Fibroblast of villous mesenchyme (primary cell): ENCODE data around the gene FOXN1. TPM values are rescaled to one million over a fixed set of nuclear protein-coding genes. Genes with fewer than 3 reads are reported as not detected.
"Not testable (repeated sequence)": the region's sequence is repeated elsewhere in the genome, so short reads cannot be mapped to it uniquely, and the experiment has no call there.

Source experiments
- DNase-seq: peaks from one replicate; pipeline ENCODE4 v3.0.0-alpha.2; 2010; ENCODE audit warnings: low read depth
- H3K4me3 ChIP-seq: 2 replicates; pipeline ENCODE4 v1.5.1; 2011; ENCODE audit warnings: low read depth, mild to moderate bottlenecking, low read length
- total RNA-seq: library from RNA; depleted of rRNA; stranded (reverse); fragments of >200 nt; gene quantifications from 2 replicates; pipeline ENCODE4 v1.2.3, GENCODE V29; 2012
- TF ChIP-seq, protein P1 (sequence below): IDR thresholded peaks from 2 replicates; pipeline ENCODE4 v1.5.1; 2012; ENCODE audit warnings: low read depth, mild to moderate bottlenecking, low read length; ENCODE audit not compliant: insufficient read depth

The FOXN1 gene
- total RNA-seq, 1 donor = not detected

DNA sequence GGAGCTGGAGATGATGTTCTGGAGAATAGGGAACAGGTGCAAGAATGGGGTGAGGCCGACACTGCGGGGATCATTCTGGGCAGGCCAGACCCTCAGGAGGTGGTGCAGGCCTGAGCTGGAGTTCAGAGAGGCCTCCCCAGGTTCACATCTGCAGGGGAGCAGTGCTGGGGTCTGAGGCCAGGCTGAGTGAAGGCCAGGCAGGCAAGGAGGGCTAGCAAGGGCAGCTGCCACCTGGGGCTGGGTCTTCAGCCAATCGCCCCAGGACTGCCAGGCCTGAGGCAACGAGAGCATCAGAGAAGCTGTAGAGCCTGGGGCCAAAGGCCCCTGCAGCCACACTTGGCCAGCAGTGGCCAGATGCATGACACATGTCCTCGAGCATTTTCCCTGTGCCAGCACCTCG lies 14.5 kb downstream of the FOXN1 start:
- no peak overlapping the region for H3K4me3 ChIP-seq
- no peak for DNase-seq
- TF ChIP-seq, protein P1, sequence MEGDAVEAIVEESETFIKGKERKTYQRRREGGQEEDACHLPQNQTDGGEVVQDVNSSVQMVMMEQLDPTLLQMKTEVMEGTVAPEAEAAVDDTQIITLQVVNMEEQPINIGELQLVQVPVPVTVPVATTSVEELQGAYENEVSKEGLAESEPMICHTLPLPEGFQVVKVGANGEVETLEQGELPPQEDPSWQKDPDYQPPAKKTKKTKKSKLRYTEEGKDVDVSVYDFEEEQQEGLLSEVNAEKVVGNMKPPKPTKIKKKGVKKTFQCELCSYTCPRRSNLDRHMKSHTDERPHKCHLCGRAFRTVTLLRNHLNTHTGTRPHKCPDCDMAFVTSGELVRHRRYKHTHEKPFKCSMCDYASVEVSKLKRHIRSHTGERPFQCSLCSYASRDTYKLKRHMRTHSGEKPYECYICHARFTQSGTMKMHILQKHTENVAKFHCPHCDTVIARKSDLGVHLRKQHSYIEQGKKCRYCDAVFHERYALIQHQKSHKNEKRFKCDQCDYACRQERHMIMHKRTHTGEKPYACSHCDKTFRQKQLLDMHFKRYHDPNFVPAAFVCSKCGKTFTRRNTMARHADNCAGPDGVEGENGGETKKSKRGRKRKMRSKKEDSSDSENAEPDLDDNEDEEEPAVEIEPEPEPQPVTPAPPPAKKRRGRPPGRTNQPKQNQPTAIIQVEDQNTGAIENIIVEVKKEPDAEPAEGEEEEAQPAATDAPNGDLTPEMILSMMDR = no peak

DNA sequence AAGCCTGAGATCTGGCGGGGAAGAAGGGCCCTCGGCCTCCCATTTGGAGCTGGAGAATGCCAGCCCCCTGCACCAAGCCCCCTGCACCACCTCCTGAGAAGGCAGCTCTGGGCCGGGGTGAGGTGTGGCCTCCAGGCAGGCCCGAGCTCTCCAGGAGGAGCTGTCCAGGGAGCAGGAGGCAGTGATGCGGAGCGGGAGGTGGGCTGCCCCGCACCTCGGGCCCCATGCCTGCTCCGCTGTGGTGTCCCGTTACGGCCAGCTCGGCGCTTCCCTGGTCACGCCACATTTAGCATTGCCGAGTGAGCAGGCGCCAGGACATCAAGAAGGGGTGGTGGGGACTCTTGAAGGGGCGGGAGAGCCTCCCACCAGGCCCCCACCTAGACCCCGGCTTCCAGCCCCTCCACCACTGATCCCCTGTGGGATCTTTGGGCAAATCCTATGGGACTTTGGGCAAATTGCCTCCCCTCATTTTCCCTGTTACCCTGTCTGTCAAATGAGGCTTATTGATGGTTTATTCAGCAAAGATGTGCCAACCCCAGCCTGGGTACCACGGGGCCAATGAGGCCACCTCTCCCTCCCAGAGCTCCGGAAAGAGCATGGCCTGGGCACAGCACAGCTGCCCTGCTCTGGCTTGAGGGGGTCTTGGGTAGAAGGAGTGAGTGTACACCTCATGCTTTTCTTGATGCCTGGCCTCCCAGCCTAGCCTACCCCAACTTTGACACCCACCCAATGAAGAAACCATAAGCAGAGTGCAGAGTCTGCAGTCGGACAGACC lies 15.3 kb downstream of the FOXN1 start:
- no peak for DNase-seq
- TF ChIP-seq, protein P1 = no peak
- no peak overlapping the region for H3K4me3 ChIP-seq

DNA sequence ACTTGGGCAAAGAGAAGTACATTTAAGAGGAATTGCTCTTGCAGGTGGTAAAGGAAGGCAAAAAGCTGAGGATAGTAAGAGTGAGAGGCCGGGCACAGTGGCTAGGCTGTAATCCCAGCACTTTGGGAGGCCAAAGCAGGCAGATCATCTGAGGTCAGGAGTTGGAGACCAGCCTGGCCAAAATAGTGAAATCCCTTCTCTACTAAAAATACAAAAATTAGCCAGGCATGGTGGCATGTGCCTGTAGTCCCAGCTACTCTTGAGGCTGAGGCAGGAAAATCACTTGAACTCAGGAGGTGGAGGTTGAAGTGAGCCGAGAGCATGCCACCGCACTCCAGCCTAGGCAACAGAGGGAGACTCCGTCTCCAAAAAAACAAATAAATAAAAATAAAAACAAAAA lies 16.1 kb downstream of the FOXN1 start:
- H3K4me3 ChIP-seq, DNase-seq: not testable (repeated sequence)

DNA sequence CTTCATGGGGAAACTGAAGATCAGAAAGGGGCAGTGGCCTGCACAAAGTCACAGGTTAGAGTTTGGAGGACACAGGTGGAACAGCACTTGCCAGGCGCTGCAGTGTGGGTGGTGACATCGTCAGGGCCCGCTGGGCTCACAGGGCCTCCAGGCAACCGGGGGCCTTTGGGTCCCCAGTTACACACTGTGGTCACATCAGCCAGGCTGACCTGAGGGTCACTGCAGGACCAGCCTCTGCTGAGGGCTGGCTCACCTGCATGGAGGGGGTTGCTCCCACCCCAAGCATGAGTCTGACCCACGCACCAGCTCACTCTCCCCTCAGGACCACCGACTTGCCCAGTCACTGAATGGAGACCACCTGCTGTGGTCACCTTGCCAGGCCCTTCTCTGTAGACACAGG lies 17.0 kb downstream of the FOXN1 start:
- H3K4me3 ChIP-seq = no peak overlapping the region
- TF ChIP-seq, protein P1 = no peak
- DNase-seq = no peak

DNA sequence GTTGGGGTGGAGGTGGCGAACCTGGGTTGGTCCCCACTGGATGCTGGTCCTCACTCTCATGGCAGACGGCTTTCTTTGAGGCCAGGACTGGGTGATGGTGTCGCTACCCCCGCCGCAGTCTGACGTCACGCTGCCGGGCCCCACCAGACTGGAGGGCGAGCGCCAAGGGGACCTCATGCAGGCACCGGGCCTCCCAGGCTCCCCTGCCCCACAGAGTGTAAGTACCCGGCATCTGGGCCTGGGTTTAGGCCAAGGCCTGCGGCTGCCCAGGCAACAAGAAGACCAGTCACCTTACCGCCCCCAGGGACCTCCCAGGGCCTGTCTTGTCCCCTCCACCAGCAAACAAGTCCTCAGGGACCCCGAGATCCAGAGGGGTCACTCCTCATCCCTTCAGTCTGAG lies 17.7 kb downstream of the FOXN1 start:
- H3K4me3 ChIP-seq = no peak overlapping the region
- TF ChIP-seq, protein P1 = no peak
- no peak for DNase-seq

DNA sequence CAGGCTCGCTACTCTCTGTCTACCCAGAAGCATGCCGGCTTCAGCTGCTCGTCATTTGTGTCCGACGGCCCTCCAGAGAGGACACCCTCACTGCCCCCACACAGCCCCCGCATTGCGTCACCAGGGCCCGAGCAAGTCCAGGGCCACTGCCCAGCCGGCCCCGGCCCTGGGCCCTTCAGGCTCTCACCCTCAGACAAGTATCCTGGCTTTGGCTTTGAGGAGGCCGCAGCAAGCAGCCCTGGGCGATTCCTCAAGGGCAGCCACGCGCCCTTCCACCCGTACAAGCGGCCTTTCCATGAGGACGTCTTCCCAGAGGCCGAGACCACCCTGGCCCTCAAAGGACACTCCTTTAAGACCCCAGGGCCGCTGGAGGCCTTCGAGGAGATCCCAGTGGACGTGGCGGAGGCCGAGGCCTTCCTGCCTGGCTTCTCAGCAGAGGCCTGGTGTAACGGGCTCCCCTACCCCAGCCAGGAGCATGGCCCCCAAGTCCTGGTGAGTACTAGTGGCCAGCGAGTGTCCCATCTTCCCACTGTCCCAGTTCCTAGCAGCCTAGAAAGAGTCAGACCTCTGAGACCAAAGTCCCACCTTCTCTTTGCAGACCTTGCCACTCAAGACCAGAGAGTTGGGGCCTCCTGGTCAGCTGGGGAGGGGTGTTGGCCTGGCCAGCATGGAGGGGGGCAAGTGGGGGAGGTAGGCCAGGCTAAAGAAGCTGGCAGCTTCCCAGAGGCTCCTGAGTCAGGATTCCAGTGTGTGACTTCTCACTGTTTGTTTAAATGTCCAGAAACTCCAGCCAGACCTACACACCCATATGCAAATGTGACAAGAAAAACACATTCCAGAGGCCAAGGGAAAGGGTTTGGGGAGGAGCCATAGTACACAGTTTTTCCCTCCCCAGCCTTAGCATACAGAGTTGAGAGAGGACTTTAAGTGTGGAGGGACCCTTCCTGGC lies 18.6 kb downstream of the FOXN1 start:
- H3K4me3 ChIP-seq = no peak overlapping the region
- TF ChIP-seq, protein P1 = no peak
- peak; percentile 49 for DNase-seq

DNA sequence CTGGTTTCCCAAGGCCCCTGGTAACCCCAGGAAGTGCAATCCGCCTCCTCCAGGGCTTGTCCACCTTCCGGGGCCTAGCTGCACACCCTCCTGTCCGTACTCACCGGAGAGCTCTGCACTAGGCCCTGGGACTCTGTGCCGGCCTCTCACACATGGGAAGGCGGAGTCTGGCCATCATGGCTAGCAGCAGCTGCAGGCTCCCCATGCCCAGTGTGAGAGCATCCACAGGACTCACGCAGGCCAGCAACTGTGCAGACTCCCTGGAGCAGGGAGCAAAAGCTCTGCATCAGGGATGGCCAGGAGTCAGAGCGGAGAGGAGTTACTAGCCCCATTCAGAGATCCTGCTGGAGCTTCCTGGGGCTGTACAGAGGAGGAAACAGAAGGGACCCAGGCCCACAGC lies 20.2 kb downstream of the FOXN1 start:
- DNase-seq = no peak
- H3K4me3 ChIP-seq = no peak overlapping the region
- TF ChIP-seq, protein P1 = no peak
